HG03103 (cell line): ENCODE results near the gene CTXN3.
"Not testable (repeated sequence)": the region's sequence is repeated elsewhere in the genome, so short reads cannot be mapped to it uniquely, and the experiment has no call there.

ENCODE experiments used
- ATAC-seq: cut with Tn5 transposase; IDR thresholded peaks from one replicate; pipeline ENCODE4 v1.9.1; 2021; ENCODE audit warnings: low read depth; ENCODE audit not compliant: unreplicated experiment

The CTXN3 gene

GRCh38 chr5:127650022-127650421 is 1.1 kb downstream of the CTXN3 start:
- no peak for ATAC-seq

DNA sequence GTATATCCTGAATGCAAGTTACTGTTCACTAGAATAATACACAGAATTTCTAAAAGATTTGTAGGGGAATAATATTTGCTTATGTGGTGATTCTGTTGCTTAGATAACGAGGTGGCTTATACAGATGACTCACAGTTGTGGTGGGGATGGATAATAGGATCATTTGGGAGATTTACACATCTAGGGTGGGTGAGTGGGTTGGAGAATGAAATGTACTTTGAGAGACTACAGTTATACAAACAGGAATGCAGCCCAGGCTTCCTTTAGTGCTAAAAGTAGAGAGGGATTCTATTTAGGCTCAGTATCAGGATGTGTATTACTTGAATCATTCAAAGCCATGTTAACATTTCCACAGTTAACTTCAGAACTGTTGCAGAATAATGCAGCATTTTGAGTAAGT is 1.8 kb downstream of the CTXN3 start:
- ATAC-seq: no peak

- no peak for ATAC-seq
Observed at GRCh38 chr5:127652952-127653611, 4.2 kb downstream of the CTXN3 start.

- no peak for ATAC-seq
Observed at GRCh38 chr5:127656825-127657224, 7.9 kb downstream of the CTXN3 start.

DNA sequence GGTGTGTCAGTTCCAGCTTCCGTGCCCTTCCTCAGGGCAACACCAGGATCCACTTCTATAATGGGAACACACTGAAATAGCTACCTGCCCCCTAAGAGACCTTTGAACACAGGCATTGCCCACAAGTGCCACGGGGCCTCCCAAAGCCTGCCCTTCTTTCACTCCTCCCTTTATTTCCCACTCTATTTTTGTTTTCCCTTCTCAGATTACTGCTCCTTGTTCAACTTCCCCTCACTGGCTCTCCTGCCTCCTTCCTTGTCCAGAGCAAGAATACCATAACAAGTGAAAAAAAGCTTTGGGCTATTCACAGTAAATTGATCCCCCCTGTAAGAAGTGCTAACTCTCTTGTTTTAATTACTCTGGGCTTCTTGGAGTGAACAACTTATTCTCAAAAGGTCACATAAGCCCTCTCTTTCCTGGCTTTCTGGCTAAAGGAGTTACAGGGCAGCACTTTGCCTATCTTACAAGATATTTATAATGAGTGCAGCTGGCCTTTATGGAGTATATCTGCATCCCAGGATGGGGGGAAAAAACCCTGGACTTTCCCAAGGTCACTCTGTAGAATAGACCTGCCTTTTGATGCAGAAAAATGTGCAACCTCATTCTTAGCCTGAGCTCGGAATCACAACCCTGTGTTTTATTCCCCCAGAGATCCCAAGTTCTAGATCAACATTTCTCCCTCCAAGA is 11.3 kb downstream of the CTXN3 start:
- no peak for ATAC-seq

DNA sequence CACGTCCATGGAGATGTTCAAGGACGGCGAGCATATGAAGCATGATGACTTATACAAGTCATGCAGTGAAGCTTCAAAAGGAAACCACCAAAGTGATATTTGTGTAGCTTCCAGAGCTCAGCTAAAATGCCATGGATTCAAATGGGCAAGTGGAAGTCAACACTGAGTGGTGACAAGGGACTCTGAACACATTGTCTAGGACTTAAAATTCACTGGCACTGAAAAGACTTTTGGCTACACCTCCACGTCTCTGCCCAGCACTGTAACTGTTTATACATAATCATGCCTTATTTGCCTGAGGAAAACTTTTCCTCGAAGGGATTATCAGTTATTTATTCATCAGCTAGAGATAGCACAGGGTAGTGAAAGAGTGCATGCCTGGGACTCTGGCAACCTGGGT is 15.2 kb downstream of the CTXN3 start:
- no peak for ATAC-seq

DNA sequence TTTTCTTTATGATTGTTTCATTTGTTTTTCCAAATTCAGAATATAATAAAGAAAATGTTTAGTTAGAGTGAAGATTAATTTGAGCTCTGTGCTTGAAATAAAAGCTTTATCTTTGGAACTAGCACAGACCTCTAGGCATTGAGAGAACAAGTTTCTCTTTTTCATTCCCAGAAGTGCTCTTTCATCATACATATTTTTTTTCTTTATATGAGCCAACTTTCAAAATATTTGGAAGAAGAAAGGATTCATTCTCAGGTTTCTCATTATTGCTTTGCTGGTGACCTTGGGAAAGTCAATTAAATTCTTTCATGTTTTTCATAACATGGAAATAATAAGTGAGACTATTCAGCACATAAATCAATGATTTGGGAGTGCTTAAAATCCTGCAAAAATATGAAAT is 16.8 kb downstream of the CTXN3 start:
- ATAC-seq: no peak

- no peak for ATAC-seq
Observed at GRCh38 chr5:127666043-127666716, 17.3 kb downstream of the CTXN3 start.

GRCh38 chr5:127667926-127668325 is 19.0 kb downstream of the CTXN3 start:
- ATAC-seq: no peak

DNA sequence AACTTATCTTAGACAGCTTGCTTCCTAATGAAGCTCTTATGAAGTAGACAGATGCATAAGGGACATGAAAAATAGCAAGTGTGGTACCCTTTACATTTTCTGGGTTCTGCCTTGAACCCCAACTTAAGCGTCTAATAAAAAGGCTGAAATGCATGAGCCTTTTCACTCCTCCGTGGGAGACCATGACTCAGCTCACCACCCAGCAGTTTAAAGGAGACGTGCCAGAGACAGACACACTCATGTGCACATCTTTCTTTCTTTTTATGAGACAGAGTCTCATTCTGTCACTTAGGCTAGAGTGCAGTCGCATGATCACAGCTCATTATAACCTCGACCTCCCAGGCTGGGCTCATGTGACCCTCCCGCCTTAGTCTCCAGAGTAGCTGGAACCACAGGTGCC is 22.3 kb downstream of the CTXN3 start:
- no peak for ATAC-seq

DNA sequence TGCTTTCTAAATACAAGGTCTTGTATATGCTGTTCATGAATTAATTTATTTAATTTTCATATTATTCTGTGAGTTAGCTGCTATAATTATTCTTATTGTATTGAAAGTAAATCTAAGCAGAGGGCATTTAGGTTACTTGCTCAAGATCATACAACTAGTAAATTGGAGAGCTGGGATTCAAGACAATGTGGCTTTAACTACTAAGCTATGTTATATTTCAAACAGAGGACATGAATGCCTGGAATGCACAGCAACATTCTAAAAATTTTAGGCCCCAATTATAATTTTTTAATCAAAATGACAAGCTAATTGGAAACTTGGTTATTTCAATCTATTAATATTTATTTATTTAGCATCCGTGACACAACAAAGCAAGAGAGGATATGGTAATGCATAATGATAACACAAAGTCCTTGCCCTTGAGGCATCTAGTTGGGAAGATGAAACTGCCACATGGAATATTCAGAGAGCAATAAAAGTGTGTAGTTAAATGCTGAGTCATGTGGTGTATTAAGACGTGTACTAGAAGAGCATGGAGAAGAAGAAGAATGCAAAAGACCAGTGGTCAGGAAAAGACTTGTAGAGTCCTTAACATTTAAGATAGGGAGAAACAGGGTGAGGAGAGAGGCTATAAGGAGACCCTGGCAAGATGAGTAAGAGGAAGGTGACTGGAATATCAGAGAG is 24.4 kb downstream of the CTXN3 start:
- ATAC-seq: no peak

DNA sequence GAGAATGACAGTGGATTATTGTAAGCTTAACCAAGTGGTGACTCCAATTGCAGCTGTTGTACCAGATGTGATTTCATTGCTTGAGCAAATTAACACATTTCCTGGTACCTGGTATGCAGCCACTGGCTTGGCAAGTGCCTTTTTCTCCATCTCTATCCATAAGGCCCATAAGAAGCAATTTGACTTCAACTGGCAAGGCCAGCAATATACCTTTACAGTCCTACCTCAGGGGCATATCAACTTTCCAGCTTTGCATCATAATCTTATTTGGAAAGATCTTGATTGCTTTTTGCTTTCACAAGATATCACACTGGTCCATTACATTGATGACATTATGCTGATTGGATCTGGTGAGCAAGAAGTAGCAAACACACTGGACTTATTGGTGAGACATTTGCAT is 28.1 kb downstream of the CTXN3 start:
- ATAC-seq: not testable (repeated sequence)

GRCh38 chr5:127679691-127680330 is 30.9 kb downstream of the CTXN3 start:
- ATAC-seq: not testable (repeated sequence)

DNA sequence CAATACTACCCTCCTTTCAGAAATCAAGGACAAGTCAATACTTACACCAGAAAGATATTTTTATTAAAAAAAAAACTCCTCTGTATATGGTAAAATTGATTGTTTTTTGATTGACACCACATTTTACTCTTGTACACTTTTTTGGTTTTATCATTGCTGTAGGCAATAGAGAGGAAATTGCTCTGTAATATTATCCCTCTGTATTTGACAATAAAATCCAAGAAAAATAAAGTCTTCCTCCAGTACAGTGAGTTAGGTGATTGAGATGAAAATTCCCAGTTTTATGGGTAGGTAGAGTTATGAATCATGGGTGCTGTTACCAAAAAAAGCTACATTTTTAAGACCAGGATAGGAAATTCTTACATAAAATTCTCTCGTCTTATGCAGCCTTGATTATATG is 31.7 kb downstream of the CTXN3 start:
- ATAC-seq: no peak

DNA sequence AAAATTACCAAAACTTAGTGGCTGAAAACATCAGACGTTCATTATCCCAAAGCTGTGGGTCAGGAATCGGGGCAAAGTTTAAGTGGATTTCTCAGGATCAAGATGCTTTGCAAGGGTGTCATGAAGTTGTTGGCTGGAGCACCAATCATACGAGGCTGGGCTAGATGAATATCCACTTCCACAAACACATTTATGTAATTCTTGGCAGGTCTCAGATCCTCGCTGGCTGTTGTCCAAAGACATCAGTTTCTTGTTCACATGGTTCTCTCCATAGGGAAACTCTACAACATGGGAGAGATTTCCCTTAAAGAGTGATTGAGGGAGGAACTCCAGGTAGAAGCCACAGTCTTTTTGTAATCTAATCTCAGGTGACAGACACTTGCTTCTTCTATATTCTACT is 34.1 kb downstream of the CTXN3 start:
- ATAC-seq: no peak

GRCh38 chr5:127684726-127685467 is 36.0 kb downstream of the CTXN3 start:
- ATAC-seq: no peak

- ATAC-seq: no peak
Observed at GRCh38 chr5:127685662-127686061, 36.8 kb downstream of the CTXN3 start.

DNA sequence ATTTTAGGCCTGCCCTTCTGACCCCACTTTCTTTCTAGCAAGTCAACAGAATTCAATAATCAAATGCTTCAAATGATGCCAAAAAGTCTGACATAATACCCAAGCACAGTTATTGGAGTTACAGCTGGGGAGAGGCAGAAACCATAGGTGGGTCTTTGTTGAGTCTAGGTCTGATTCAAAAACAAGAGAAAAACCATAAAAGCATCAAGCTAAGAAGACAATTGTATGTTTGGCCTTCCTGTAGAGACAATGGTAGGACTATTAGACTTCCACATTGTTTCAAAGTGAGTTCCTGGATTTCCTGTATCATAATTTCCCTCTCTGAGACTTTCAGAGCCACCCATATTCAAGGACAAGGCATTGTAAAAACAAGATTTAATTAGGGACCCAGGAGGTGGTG is 37.5 kb downstream of the CTXN3 start:
- ATAC-seq: no peak

DNA sequence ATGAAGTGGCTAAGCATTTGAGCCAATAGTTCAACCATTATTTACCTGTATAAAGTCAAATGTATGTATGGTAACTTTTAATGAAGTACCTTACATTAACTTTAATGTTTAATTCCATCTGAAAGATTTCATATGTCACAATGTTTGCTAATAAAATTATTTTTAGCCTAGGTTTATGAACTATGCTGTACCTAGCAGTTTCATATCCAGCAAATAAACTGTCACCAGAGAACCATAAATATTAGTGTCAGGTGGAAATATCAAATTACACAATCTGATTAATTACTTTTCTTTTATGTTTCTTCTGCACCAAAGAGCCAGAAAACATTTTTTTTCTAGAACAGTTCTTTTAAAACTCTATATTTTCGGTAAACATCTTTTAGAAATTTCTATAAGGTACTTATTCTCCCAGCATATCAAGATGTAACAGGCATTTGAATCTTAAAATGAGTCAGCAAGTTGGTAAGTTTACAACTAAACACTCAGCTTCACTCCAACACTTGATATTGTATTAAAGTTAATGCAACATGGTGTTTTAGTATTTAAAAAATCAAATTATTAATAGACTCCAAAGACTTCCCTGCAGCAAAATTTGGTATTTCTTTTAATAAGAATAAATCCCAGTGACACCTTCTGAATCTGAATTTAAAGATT is 45.8 kb downstream of the CTXN3 start:
- no peak for ATAC-seq

DNA sequence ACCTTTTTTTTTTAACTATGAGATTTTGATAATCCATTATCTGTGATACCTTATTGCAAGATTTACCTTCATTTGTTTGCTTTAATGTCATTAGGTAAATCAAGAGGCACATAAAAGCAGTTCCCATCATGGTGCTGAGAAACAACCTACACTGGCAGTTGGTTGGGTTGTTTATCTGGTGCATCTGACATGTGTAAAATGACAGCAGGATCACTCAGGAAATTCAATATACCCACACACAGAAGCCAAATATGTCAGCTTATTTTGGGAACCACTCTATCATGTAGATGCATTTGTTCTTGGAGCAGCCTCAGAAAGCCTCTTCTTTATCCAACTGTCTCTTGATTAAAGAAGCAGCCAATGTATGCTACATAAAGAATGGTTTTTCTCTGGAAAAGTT is 46.5 kb downstream of the CTXN3 start:
- ATAC-seq: no peak
